Thoracic aorta (tissue), 2 donors: ENCODE measurements around the gene NUP153. TPM values are rescaled to one million over a fixed set of nuclear protein-coding genes. Genes with fewer than 3 reads are reported as not detected.
"Not testable (repeated sequence)": the region's sequence is repeated elsewhere in the genome, so short reads cannot be mapped to it uniquely, and the experiment has no call there.

Source experiments
- ATAC-seq: fragments of 150-250 bp; one replicate; pipeline ENCODE4 v1.8.0; 2017; ENCODE audit warnings: low read depth; ENCODE audit not compliant: insufficient number of reproducible peaks, low FRiP score
- DNase-seq: peaks from one replicate; pipeline ENCODE4 v3.0.0-alpha.2; 2020; ENCODE audit warnings: low spot score
- H3K27ac ChIP-seq, 2 donors: fragments of 200-600 bp; sonication (generic); 1 replicate in 1 of 2; 2 replicates in 1 of 2; pipeline ENCODE4 v1.5.1; 2016; ENCODE audit warnings: mild to moderate bottlenecking in 2 of 2, moderate library complexity in 2 of 2
- H3K27me3 ChIP-seq: fragments of 200-600 bp; sonication (generic); replicated peaks from 2 replicates; pipeline ENCODE4 v1.6.0; 2016; ENCODE audit warnings: mild to moderate bottlenecking; ENCODE audit not compliant: insufficient read depth
- H3K36me3 ChIP-seq: fragments of 200-600 bp; sonication (generic); one replicate; pipeline ENCODE4 v1.5.1; 2016
- H3K4me1 ChIP-seq, 2 donors: fragments of 200-600 bp; sonication (generic); 1 replicate in 1 of 2; 2 replicates in 1 of 2; pipeline versions ENCODE4 v1.5.1 to v1.6.0; 2016; ENCODE audit warnings: low read depth in 2 of 2, mild to moderate bottlenecking in 1 of 2; ENCODE audit not compliant: control insufficient read depth in 1 of 2
- H3K4me3 ChIP-seq: fragments of 200-600 bp; sonication (generic); 2 replicates; pipeline ENCODE4 v1.5.1; 2016; ENCODE audit warnings: mild to moderate bottlenecking
- H3K9me3 ChIP-seq: fragments of 200-600 bp; sonication (generic); 2 replicates; pipeline ENCODE4 v1.5.1; 2016
- total RNA-seq, 2 donors: library from RNA; depleted of rRNA; stranded (reverse); fragments of >200 nt; gene quantifications; one replicate each; pipeline versions ENCODE4 v1.1.0 to v1.2.3, GENCODE V29; 2016
- TF ChIP-seq, protein P1 (sequence below): fragments of 200-600 bp; sonication (generic); IDR thresholded peaks from one replicate; pipeline ENCODE4 v1.5.1; 2019; ENCODE audit warnings: antibody characterized with exemption

The NUP153 gene
- total RNA-seq, 2 donors from 2014 or later: 31.5 to 44.6 TPM

DNA sequence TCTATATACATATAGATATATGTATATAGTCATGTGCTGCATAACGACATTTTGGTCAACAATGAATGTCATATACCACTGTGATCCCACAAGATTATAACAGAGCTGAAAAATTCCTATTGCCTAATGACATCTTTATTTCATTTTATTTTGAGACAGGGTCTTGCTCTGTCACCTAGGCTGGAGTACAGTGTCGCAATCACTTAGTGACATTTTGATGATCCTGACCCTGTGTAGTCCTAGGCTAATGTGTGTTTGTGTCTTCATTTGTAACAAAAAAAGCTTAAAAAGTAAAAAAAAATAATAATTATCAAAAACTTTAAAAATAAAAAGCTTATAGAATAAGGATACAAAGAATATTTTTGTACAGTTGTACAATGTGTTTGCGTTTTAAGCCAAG is 110.6 kb downstream of the NUP153 start:
- Histone ChIP-seq H3K27ac (no peak overlapping the region), H3K36me3 (no peaks in the 10 kb centered on the region), H3K4me1 (no peaks in the 10 kb centered on the region), H3K4me3 (no peak overlapping the region), H3K27me3 (no peaks in the 10 kb centered on the region), H3K9me3 (no peaks in the 10 kb centered on the region)
- TF ChIP-seq, protein P1, sequence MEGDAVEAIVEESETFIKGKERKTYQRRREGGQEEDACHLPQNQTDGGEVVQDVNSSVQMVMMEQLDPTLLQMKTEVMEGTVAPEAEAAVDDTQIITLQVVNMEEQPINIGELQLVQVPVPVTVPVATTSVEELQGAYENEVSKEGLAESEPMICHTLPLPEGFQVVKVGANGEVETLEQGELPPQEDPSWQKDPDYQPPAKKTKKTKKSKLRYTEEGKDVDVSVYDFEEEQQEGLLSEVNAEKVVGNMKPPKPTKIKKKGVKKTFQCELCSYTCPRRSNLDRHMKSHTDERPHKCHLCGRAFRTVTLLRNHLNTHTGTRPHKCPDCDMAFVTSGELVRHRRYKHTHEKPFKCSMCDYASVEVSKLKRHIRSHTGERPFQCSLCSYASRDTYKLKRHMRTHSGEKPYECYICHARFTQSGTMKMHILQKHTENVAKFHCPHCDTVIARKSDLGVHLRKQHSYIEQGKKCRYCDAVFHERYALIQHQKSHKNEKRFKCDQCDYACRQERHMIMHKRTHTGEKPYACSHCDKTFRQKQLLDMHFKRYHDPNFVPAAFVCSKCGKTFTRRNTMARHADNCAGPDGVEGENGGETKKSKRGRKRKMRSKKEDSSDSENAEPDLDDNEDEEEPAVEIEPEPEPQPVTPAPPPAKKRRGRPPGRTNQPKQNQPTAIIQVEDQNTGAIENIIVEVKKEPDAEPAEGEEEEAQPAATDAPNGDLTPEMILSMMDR: no peak
- no peak for DNase-seq
- ATAC-seq: no peak

DNA sequence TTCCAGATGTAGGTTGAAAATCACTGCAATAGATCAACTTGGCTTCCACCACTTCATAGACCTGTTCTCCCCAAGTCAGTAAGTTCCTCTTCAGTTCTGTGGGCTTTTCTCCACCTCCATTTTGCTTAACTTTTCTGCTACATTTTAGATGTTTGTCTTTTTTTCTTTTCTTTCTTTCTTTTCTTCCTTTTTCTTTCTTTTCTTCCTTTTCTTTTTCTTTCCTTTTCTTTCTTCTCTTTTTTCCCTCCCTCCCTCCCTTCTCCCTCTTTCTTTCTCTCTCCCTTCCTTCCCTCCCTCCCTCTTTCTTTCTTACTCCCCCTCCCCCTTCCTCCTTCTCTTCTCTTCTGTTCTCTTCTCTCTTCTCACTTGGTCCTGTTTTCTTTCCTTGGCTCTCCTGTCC is 113.5 kb downstream of the NUP153 start:
- H3K27ac ChIP-seq: no peak overlapping the region
- no peaks in the 10 kb centered on the region for H3K9me3 ChIP-seq
- H3K27me3 ChIP-seq: no peaks in the 10 kb centered on the region
- DNase-seq (no peak), ATAC-seq (no peak)
- H3K4me1 ChIP-seq: no peaks in the 10 kb centered on the region
- TF ChIP-seq, protein P1: no peak
- no peak overlapping the region for H3K4me3 ChIP-seq
- H3K36me3 ChIP-seq: no peaks in the 10 kb centered on the region

DNA sequence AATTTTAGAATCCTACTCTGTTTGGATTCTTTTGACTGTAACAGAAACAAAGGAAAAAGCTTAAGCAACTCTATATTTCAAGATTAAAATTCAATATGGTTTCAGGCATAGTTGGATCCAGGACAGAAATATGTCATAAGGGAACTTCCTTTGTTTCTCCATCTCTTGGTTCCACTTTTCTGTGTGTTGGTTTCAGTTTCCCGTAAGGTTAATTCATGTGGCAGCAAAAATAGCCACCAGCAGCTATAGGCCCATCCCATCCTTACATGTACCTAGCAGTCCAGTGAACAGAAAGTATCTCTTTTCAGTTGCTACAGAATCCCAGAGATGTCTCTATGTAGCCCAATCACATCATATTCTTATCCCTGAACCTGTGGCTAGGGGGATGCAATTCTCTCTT is 115.4 kb downstream of the NUP153 start:
- H3K27me3 ChIP-seq: no peaks in the 10 kb centered on the region
- no peaks in the 10 kb centered on the region for H3K4me1 ChIP-seq
- no peaks in the 10 kb centered on the region for H3K9me3 ChIP-seq
- no peak for DNase-seq
- TF ChIP-seq, protein P1: no peak
- no peak for ATAC-seq
- H3K36me3 ChIP-seq: no peaks in the 10 kb centered on the region
- no peak overlapping the region for H3K27ac ChIP-seq
- H3K4me3 ChIP-seq: no peak overlapping the region

DNA sequence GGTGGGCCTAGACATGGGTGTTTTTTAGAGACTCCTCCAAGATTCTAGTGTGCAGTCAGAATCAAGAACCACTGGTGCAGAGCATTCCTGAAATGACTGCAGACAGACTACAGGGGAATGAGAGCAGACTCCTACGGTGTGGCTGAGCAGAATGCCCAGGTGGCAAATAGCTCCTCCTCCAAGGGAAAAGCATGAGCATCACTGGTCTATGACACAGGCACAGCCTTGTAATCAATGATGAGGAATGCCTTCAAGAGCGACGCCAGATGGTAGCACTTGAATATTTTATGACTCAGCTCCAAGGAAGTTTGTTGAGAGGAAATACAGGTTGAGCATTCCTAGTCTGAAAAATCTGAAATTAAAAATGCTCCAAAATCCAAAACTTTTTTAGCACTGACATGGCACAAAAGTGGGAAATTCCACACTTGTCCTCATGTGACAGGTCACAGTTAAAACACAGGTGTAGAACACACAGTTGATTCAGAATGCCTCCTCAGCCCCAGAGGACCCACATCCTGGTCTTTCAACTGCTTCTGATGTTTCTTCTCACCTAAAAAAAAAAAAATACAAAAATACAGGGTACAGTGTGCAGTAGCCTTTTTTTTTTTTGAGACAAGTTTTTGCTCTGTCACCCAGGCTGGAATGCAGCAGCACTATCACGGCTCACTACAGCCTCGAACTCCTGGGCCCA is 117.2 kb downstream of the NUP153 start:
- TF ChIP-seq, protein P1: no peak

DNA sequence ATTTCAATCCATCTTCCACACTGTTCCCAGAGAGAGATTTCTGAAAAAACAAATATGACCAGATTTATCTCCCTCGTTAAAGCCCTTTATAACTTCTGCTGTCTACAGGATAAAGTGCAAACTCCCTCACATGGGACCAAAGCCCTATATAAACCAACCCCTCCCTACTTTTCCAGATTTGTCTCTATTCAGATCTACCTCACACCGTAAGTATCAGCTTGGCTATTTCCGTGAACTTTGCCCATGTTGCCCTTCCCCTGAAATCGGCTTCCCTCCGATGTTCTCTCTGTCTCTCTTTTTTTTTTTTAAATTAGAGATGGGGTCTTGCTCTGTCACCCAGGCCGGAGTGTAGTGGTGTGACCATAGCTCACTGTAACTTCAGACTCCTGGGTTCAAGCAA is 118.7 kb downstream of the NUP153 start:
- H3K27ac ChIP-seq: no peak overlapping the region
- no peaks in the 10 kb centered on the region for H3K36me3 ChIP-seq
- DNase-seq: no peak
- peaks cover 4 to 10% of the 10 kb centered on the region in 2 donors for H3K4me1 ChIP-seq
- H3K4me3 ChIP-seq: no peak overlapping the region
- no peaks in the 10 kb centered on the region for H3K27me3 ChIP-seq
- no peak for ATAC-seq
- H3K9me3 ChIP-seq: no peaks in the 10 kb centered on the region
- TF ChIP-seq, protein P1: no peak

More for the DNA sequence above, 117.2 kb downstream of the NUP153 start:
- DNase-seq (no peak), ATAC-seq (no peak)
- no peak overlapping the region for H3K4me3 ChIP-seq
- H3K36me3 ChIP-seq: no peaks in the 10 kb centered on the region
- no peaks in the 10 kb centered on the region for H3K9me3 ChIP-seq
- H3K27me3 ChIP-seq: no peaks in the 10 kb centered on the region
- no peak overlapping the region for H3K27ac ChIP-seq
- H3K4me1 ChIP-seq: no peaks in the 10 kb centered on the region

DNA sequence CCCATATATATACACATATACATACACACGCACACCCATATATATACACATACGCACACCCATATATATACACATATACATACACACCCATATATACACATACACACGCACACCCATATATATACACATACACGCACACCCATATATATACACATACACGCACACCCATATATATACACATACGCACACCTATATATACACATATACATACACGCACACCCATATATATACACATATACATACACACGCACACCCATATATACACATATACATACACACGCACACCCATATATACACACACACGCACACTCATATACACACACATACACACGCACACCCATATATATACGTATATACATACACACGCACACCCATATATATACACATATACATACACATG is 120.1 kb downstream of the NUP153 start:
- not testable (repeated sequence) for H3K4me3 ChIP-seq, ATAC-seq, H3K27me3 ChIP-seq, H3K36me3 ChIP-seq, DNase-seq, H3K9me3 ChIP-seq, H3K27ac ChIP-seq
- peaks cover 4 to 10% of the 10 kb centered on the region in 2 donors for H3K4me1 ChIP-seq
